GM12878 (cell line): Measurements from ENCODE around the gene PGK1. TPM values are rescaled to one million over a fixed set of nuclear protein-coding genes. Genes with fewer than 3 reads are reported as not detected.

ENCODE experiments used
- BRCA1 ChIP-seq: IDR thresholded peaks from 2 replicates; pipeline ENCODE4 v1.6.1; 2011; ENCODE audit warnings: low read depth, low read length, improper control_type of control experiment
- CBFB ChIP-seq: IDR thresholded peaks from 2 replicates; pipeline ENCODE4 v1.6.1; 2016; ENCODE audit warnings: antibody characterized with exemption, low read depth
- CEBPB ChIP-seq, 2 experiments: fragments of 150-350 bp in 1 of 2; IDR thresholded peaks; 2 replicates each; pipeline ENCODE4 v1.6.1; 2012 to 2014; ENCODE audit warnings: low read depth in 2 of 2, low read length in 2 of 2, borderline replicate concordance in 1 of 2, inconsistent platforms in 1 of 2
- CHD1 ChIP-seq: IDR thresholded peaks from 2 replicates; pipeline ENCODE4 v1.6.1; 2012; ENCODE audit warnings: low read depth, low read length, improper control_type of control experiment
- E4F1 ChIP-seq: fragments of 450-650 bp; IDR thresholded peaks from 2 replicates; pipeline ENCODE4 v1.6.1; 2018; ENCODE audit warnings: borderline replicate concordance, mild to moderate bottlenecking; ENCODE audit not compliant: partially characterized antibody
- GABPA ChIP-seq: IDR thresholded peaks from 2 replicates; pipeline ENCODE4 v1.6.1; 2014; ENCODE audit warnings: antibody characterized with exemption, low read depth, mild to moderate bottlenecking, inconsistent platforms
- LARP7 ChIP-seq: fragments of 450-650 bp; IDR thresholded peaks from 2 replicates; pipeline ENCODE4 v1.6.1; 2017; ENCODE audit warnings: mild to moderate bottlenecking
- MTA3 ChIP-seq: IDR thresholded peaks from 2 replicates; pipeline ENCODE4 v1.6.1; 2012; ENCODE audit warnings: low read length, inconsistent platforms, borderline replicate concordance
- MXI1 ChIP-seq: fragments of 150-350 bp; IDR thresholded peaks from 2 replicates; pipeline ENCODE4 v1.6.1; 2011; ENCODE audit warnings: low read depth, mild to moderate bottlenecking, inconsistent platforms, low read length, improper control_type of control experiment
- NFIC ChIP-seq: IDR thresholded peaks from 2 replicates; pipeline ENCODE4 v1.6.1; 2012; ENCODE audit warnings: low read depth, mild to moderate bottlenecking, inconsistent platforms, low read length, moderate library complexity
- NKRF ChIP-seq: fragments of 450-650 bp; conservative IDR thresholded peaks from 2 replicates; pipeline ENCODE4 v1.6.1; 2017; ENCODE audit warnings: mild to moderate bottlenecking, moderate library complexity
- NR2C2 ChIP-seq: IDR thresholded peaks from 2 replicates; pipeline ENCODE4 v1.6.1; 2011; ENCODE audit warnings: borderline replicate concordance, low read depth; ENCODE audit not compliant: control insufficient read depth, insufficient read length
- PAX8 ChIP-seq: fragments of 450-650 bp; IDR thresholded peaks from 2 replicates; pipeline ENCODE4 v1.6.1; 2017; ENCODE audit warnings: mild to moderate bottlenecking, moderate library complexity
- RAD21 ChIP-seq: IDR thresholded peaks from 2 replicates; pipeline ENCODE4 v1.6.1; 2011; ENCODE audit warnings: mild to moderate bottlenecking, low read depth, low read length, moderate library complexity; ENCODE audit not compliant: insufficient read depth
- RBBP5 ChIP-seq: fragments of 200-600 bp; sonication (generic); conservative IDR thresholded peaks from 2 replicates; pipeline ENCODE4 v1.6.1; 2016
- TAF1 ChIP-seq: IDR thresholded peaks from 2 replicates; pipeline ENCODE4 v1.6.1; 2011; ENCODE audit warnings: mild to moderate bottlenecking, low read depth, low read length, borderline replicate concordance
- ZBTB11 ChIP-seq: fragments of 450-650 bp; formaldehyde crosslinking; IDR thresholded peaks from 2 replicates; pipeline ENCODE4 v1.5.0; 2022; ENCODE audit warnings: mild to moderate bottlenecking, missing genetic modification characterization
- ZNF217 ChIP-seq: fragments of 450-650 bp; IDR thresholded peaks from 2 replicates; pipeline ENCODE4 v1.6.1; 2017; ENCODE audit warnings: antibody characterized with exemption, mild to moderate bottlenecking
- polyA plus RNA-seq, 11 experiments: library from polyadenylated mRNA; depleted of rRNA in 4 of 11; unstranded in 6 of 11; stranded (reverse) in 5 of 11; fragments of >200 nt; fragmentation: Nextera tagmentation in 4 of 11; fragmentation: Illumina TruSeq in 1 of 11; extraction: Ambion mirVana in 4 of 11; extraction: Trizol in 1 of 11; gene quantifications; 1 replicate in 1 of 11; 2 replicates in 10 of 11; pipeline versions ENCODE4 v1.2.1 to v1.2.3, GENCODE V29; 2011 to 2016; ENCODE audit warnings: inconsistent platforms in 2 of 11, missing spikeins in 2 of 11, low read depth in 1 of 11
- total RNA-seq, 4 experiments: library from RNA; depleted of rRNA in 3 of 4; stranded (reverse); fragments of >200 nt in 3 of 4; fragmentation: Illumina TruSeq in 1 of 4; extraction: Trizol in 1 of 4; gene quantifications; 2 replicates each; pipeline versions ENCODE4 v1.2.1 to v1.2.3, GENCODE V29; 2013 to 2021
- TF ChIP-seq, protein P1 (sequence below): fragments of 450-650 bp; IDR thresholded peaks from 2 replicates; pipeline ENCODE4 v1.6.1; 2017; ENCODE audit warnings: antibody characterized with exemption, mild to moderate bottlenecking, moderate library complexity

The PGK1 gene
- total and polyA plus RNA-seq, 10 of the 15 experiments (the other 5 are each of a cell fraction or from before 2014, with no cell fraction given) = 370 to 1,825 (median 629) TPM

GRCh38 chrX:78103623-78104446 is at the start of gene PGK1 (continued):
- TF ChIP-seq, protein P1, sequence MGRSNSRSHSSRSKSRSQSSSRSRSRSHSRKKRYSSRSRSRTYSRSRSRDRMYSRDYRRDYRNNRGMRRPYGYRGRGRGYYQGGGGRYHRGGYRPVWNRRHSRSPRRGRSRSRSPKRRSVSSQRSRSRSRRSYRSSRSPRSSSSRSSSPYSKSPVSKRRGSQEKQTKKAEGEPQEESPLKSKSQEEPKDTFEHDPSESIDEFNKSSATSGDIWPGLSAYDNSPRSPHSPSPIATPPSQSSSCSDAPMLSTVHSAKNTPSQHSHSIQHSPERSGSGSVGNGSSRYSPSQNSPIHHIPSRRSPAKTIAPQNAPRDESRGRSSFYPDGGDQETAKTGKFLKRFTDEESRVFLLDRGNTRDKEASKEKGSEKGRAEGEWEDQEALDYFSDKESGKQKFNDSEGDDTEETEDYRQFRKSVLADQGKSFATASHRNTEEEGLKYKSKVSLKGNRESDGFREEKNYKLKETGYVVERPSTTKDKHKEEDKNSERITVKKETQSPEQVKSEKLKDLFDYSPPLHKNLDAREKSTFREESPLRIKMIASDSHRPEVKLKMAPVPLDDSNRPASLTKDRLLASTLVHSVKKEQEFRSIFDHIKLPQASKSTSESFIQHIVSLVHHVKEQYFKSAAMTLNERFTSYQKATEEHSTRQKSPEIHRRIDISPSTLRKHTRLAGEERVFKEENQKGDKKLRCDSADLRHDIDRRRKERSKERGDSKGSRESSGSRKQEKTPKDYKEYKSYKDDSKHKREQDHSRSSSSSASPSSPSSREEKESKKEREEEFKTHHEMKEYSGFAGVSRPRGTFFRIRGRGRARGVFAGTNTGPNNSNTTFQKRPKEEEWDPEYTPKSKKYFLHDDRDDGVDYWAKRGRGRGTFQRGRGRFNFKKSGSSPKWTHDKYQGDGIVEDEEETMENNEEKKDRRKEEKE = no peak
- TF ChIP-seq ZBTB11 (CRISPR knock-in tag) = no peak
- TF ChIP-seq MTA3 = no peak
- no peak for TF ChIP-seq CEBPB (IDR thresholded peaks at IDR 0.05; ENCODE audit: borderline replicate concordance in 1 of 2, low read depth in 2 of 2, low read length in 2 of 2)
- peak; percentile 17; the same call in 1 of the 2 replicates for TF ChIP-seq NKRF
- no peak; the same call in 1 of the 2 replicates for TF ChIP-seq LARP7
- TF ChIP-seq TAF1 = peak; percentile 88
- TF ChIP-seq RBBP5 = no peak
- TF ChIP-seq NR2C2 = no peak
- no peak for TF ChIP-seq BRCA1
- 0 out of 2 replicates have a peak, but pooled peaks have one; percentile 52 for TF ChIP-seq CHD1
- peak; percentile 79 for TF ChIP-seq E4F1
- TF ChIP-seq CBFB = 0 out of 2 replicates have a peak, but pooled peaks have one; percentile 27
- no peak for TF ChIP-seq RAD21
- TF ChIP-seq ZNF217 = no peak
- TF ChIP-seq PAX8 = no peak
- no peak for TF ChIP-seq NFIC
- TF ChIP-seq GABPA = peak; percentile 84
- TF ChIP-seq MXI1 = peak; percentile 53; the same call in 1 of the 2 replicates
